ENCODE results near the gene ARL13B.

DNA sequence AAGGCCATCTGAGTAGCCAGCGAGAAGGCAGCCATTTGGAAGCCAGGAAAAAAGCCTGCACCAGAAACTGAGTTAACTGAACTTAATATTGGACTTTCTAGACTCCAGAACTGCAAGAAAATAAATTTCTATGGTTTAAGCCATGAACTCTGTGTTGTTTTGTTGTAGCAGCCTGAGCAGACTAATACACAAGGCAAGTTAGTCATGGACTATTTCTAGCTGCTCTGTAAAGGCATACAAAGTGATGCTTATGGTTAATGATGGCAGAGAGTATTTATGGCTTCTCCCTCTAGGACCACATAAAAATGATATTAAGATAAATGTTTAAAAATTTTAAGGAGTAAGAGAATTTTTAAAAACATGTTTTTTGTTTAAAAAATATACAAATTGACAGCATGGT is 43.4 kb upstream of the ARL13B start:
- no peak for TF ChIP-seq CTCF (IDR thresholded peaks at IDR 0.05)
- TF ChIP-seq EP300 (IDR thresholded peaks at IDR 0.05) = no peak
- TF ChIP-seq POLR2A (IDR thresholded peaks at IDR 0.05) = no peak

All from ovary (tissue), 3 donors.